ENCODE data around the gene ADRA2A.

Gene ADRA2A

DNA sequence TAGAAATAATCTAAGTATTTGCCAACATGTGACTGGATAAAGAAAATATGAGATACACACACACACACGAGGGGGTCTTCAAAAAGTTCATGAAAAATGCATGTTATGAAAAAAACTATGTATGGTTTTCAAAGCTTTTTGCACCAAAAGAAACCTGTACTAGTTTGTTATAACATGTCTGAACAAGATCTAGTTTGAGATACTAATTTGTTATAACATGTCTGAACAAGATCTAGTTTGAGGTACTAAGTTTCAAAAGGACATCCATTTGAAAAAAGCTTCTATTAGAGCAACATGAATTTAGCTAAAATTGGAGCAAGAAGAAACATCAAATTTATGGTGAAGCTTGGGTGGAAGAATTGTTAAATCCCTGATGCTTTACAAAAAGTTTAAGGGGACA lies 19.8 kb upstream of the ADRA2A start:
- DNase-seq (ENCODE audit: insufficient read length, low spot score) (no peak), FAIRE-seq (no peak)
- TF ChIP-seq CTCF (IDR thresholded peaks at IDR 0.05; ENCODE audit: insufficient read depth, missing control alignments): no peak

DNA sequence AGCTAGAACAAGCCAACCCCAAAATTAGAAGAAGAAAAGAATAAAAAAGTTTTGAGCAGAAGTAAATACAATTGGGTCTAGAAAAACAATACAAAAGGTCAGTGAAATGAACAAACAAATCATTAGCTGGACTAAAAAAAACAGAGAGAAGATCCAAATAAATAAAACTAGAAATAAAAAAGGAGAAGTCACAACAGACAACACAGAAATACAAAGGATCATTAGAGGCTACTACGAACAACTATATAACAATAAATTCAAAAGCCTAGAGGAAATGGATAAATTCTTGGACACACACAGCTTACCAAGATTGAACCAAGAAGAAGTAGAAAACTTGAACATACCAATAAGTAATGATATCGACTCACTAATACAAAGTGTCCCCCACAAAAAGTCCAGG lies 13.4 kb upstream of the ADRA2A start:
- no peak for DNase-seq (ENCODE audit: insufficient read length, low spot score)
- TF ChIP-seq CTCF (IDR thresholded peaks at IDR 0.05; ENCODE audit: insufficient read depth, missing control alignments): no peak
- no peak for FAIRE-seq

GRCh38 chr10:111072232-111072631 lies 4.6 kb upstream of the ADRA2A start:
- no peak for TF ChIP-seq CTCF (IDR thresholded peaks at IDR 0.05; ENCODE audit: insufficient read depth, missing control alignments)
- no peak for FAIRE-seq

DNA sequence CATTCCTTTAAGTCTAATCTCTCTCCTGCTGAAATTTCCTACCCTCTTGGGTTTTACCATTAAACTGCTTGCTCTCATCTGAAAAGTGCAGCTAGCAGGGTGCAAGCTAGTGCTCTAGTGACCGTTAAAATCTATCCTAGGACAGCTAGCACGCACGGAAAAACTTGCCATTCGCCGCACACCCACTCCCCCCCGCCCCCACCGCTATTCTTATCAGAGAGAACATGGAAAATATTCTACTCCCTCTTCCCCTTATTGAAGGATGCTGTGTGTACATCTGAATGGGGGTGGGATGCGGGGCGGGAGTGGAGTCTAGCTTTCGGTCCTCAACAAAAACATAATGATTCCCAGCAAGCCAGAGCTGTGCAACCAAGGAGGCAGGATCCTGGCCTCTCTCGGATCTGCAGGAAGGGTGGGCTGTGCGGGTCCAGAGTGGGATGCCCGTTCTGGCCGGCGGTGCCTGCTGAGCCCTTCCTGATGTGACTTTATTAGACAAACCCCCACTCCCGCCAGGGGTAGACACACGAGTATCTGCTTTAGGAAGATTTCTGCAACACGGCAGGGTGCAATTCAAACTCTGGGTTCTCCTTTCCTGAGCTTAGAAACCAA lies 1.1 kb upstream of the ADRA2A start:
- TF ChIP-seq CTCF (IDR thresholded peaks at IDR 0.05; ENCODE audit: insufficient read depth, missing control alignments): no peak
- FAIRE-seq (no peak), DNase-seq (ENCODE audit: insufficient read length, low spot score) (no peak)

More at GRCh38 chr10:111072232-111072631, 4.6 kb upstream of the ADRA2A start:
- DNase-seq (ENCODE audit: insufficient read length, low spot score): no peak

DNA sequence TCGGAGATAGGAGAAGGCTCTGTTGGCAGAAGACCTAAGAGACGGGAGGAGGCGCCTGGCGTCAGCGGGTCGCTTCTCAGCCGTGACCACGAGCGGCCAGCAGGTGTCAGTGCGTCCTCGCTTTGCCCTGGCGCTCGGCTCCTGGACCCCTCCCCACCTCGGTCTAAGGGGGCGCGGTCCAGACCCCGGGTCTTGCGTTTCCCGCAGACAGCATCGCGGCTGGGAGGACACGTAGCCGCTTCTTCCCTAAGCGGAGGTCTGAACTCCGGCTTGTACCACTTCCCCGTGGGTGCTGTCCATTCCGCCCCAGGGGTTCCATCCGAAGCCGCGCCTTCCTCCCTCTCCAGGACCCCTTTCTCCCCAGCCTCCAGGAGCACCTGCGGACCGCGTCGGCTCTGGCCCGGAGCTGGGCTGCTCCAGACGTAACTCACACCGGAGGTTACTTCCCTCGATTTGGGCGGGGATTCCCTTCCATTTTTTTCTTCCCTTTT lies 593 bp upstream of the ADRA2A start:
- DNase-seq (ENCODE audit: insufficient read length, low spot score) (peak; percentile 61), FAIRE-seq (no peak)
- peak; percentile 78 for TF ChIP-seq CTCF (IDR thresholded peaks at IDR 0.05; ENCODE audit: insufficient read depth, missing control alignments)

GRCh38 chr10:111077479-111077784 lies 603 bp downstream of the ADRA2A start:
- DNase-seq (ENCODE audit: insufficient read length, low spot score): no peak
- TF ChIP-seq CTCF (IDR thresholded peaks at IDR 0.05; ENCODE audit: insufficient read depth, missing control alignments): no peak
- no peak for FAIRE-seq

DNA sequence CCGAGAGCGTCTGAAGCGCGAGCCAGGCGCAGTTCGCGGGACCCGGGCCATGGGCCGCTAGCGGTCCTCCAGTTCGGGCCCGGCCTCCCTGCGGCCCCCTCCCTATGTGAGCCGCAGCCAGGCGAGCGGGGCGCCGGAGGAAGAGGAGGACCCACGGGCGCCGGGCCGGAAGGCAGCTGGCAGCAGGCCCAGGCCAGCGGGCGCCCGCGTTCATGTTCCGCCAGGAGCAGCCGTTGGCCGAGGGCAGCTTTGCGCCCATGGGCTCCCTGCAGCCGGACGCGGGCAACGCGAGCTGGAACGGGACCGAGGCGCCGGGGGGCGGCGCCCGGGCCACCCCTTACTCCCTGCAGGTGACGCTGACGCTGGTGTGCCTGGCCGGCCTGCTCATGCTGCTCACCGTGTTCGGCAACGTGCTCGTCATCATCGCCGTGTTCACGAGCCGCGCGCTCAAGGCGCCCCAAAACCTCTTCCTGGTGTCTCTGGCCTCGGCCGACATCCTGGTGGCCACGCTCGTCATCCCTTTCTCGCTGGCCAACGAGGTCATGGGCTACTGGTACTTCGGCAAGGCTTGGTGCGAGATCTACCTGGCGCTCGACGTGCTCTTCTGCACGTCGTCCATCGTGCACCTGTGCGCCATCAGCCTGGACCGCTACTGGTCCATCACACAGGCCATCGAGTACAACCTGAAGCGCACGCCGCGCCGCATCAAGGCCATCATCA lies 1.1 kb downstream of the ADRA2A start:
- FAIRE-seq (no peak), DNase-seq (ENCODE audit: insufficient read length, low spot score) (no peak)
- no peak for TF ChIP-seq CTCF (IDR thresholded peaks at IDR 0.05; ENCODE audit: insufficient read depth, missing control alignments)

Measured in D721Med (cell line).